ENCODE results near the gene PTPRM.

PTPRM gene

DNA sequence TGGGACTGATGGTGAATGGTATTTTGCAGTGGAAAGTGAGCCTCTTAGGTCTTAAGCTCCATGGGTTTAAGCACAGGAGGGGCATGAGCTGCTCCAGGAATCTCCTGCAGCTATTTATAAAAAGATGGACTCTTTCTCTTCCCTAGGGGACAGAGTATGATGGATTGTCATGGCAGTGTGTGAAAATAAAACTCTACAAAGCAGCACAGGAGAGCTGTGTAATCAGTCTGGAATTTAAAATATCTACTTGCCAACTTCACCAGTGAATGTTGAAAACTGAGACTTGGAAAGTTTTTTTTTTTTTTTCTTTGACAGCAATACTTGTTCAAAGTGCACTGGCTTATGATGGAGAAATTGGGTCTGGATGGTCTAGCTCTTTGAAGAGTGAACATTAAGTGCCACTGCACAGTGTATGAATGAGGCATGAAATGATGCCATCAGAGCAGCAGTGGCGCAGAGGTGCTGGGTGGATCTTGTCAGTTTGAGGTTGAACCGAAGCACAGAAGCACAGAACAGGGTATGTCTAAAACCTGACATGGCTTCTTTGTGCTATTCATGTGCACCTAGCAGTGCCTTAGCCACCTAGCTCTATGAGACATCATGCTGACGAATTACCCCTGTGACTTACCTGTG, 245.4 kb downstream of the PTPRM start:
- peaks cover 5% of the 10 kb centered on the region for H3K27me3 Mint-ChIP-seq (ENCODE audit: low read depth, poor library complexity)
- no peak for TF ChIP-seq CTCF (IDR thresholded peaks at IDR 0.05)
- H3K27ac Mint-ChIP-seq, result peak overlapping the region; percentile 91
- H3K4me3 Mint-ChIP-seq, result no peak overlapping the region
- H3K36me3 Mint-ChIP-seq (ENCODE audit: low read depth), result peaks cover 36% of the 10 kb centered on the region
- DNase-seq, result no peak
- peaks cover 15% of the 10 kb centered on the region for H3K4me1 Mint-ChIP-seq
- H3K9me3 Mint-ChIP-seq, result peaks cover 47% of the 10 kb centered on the region

DNA sequence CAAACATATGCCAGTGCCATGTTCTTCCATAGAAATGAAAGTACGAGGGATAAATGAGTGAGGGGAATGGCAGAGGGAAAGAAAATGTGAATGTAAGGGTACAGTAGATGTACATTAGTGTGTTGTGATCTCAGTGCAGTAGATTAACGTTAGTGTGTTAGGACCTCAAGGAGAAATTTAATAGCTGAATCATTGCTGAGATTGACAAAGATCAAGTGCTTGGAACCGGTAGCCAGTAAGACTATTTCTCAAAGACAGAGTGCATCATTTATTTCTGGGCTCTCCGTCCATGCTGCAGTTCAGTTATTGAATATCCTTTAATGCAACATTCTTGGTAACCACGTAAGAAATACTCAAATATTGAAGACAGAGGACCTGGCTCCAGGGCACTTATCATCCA, 246.0 kb downstream of the PTPRM start:
- no peak for TF ChIP-seq CTCF (IDR thresholded peaks at IDR 0.05)
- peaks cover 36% of the 10 kb centered on the region for H3K36me3 Mint-ChIP-seq (ENCODE audit: low read depth)
- peaks cover 5% of the 10 kb centered on the region for H3K27me3 Mint-ChIP-seq (ENCODE audit: low read depth, poor library complexity)
- peaks cover 12% of the 10 kb centered on the region for H3K4me1 Mint-ChIP-seq
- H3K9me3 Mint-ChIP-seq, result peaks cover 47% of the 10 kb centered on the region
- no peak overlapping the region for H3K4me3 Mint-ChIP-seq
- DNase-seq, result no peak
- no peak overlapping the region for H3K27ac Mint-ChIP-seq

DNA sequence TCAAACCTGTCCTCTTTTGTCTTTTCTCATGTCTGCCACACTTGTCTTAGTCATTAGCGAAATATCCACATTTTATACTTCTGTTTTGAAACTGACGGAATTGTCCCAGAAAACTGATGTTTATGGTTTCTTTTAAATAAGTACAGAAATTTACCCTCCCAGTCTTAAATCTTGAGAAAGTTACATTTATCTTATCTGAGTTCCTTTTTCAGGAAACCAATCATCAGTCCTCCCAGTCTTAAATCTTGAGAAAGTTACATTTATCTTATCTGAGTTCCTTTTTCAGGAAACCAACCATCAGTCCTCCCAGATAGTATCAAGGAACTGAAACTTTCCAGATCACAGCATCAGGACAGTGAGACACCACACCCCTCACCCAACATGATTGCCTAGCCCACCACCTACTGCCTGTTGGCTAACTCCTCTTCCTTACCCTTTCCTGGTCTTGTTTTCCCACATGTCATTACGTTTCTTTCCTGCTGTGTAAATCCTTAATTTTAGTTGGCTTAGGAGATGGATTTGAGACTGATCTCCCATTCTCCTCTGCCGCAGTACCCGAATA, 247.7 kb downstream of the PTPRM start:
- no peak for DNase-seq
- Mint-ChIP-seq H3K27me3 (ENCODE audit: low read depth, poor library complexity) (peaks cover 5% of the 10 kb centered on the region), H3K27ac (no peak overlapping the region), H3K4me3 (no peak overlapping the region), H3K9me3 (peaks cover 47% of the 10 kb centered on the region), H3K4me1 (peaks cover 6% of the 10 kb centered on the region), H3K36me3 (ENCODE audit: low read depth) (peaks cover 36% of the 10 kb centered on the region)
- no peak for TF ChIP-seq CTCF (IDR thresholded peaks at IDR 0.05)

- no peak for TF ChIP-seq CTCF (IDR thresholded peaks at IDR 0.05)
- no peak overlapping the region for H3K4me3 Mint-ChIP-seq
- peaks cover 5% of the 10 kb centered on the region for H3K4me1 Mint-ChIP-seq
- H3K36me3 Mint-ChIP-seq (ENCODE audit: low read depth), result peaks cover 36% of the 10 kb centered on the region
- peaks cover 47% of the 10 kb centered on the region for H3K9me3 Mint-ChIP-seq
- no peak overlapping the region for H3K27ac Mint-ChIP-seq
- H3K27me3 Mint-ChIP-seq (ENCODE audit: low read depth, poor library complexity), result peaks cover 5% of the 10 kb centered on the region
- no peak for DNase-seq
Observed at GRCh38 chr18:7815787-7816186, 248.7 kb downstream of the PTPRM start.

DNA sequence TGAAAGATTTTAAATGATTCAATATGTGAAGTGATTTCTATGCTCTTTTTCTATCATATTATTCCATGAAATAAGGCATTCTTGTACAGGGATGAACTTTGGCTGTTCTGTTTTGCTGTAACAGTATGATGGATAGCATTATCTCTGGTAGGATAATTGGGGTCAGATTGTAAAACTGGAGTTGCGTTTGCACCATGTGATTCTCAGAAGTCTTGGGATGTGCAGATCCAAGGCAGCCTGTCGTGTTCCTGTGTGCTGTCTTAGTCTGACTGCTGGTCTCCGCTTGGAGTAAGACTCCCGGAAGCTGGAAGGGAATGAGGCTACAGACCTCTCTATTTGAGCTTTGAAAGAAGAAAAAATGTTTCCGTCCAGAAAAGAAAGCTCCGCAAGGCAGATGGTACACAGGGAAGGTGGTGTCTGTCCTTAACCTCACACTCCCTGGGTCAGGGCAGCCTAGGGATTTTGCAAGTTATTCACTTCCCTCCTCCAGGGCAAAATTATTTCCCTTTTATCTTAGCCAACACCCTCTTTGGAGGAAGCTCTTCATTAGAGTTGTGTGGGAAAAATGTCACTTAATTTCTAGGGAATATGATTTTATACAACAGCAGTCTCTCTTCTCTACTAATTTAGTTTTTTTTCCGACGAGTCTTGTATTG, 250.6 kb downstream of the PTPRM start:
- peaks cover 36% of the 10 kb centered on the region for H3K36me3 Mint-ChIP-seq (ENCODE audit: low read depth)
- DNase-seq, result no peak
- no peak overlapping the region for H3K27ac Mint-ChIP-seq
- no peak overlapping the region for H3K4me3 Mint-ChIP-seq
- peaks cover 5% of the 10 kb centered on the region for H3K4me1 Mint-ChIP-seq
- peaks cover 5% of the 10 kb centered on the region for H3K27me3 Mint-ChIP-seq (ENCODE audit: low read depth, poor library complexity)
- no peak for TF ChIP-seq CTCF (IDR thresholded peaks at IDR 0.05)
- H3K9me3 Mint-ChIP-seq, result peaks cover 40% of the 10 kb centered on the region
